ENCODE data around the gene PTPRE. TPM values are rescaled to one million over a fixed set of nuclear protein-coding genes. Genes with fewer than 3 reads are reported as not detected.

Gene PTPRE
- total RNA-seq, 2 donors from 2014 or later: 11.3 to 23.5 TPM

DNA sequence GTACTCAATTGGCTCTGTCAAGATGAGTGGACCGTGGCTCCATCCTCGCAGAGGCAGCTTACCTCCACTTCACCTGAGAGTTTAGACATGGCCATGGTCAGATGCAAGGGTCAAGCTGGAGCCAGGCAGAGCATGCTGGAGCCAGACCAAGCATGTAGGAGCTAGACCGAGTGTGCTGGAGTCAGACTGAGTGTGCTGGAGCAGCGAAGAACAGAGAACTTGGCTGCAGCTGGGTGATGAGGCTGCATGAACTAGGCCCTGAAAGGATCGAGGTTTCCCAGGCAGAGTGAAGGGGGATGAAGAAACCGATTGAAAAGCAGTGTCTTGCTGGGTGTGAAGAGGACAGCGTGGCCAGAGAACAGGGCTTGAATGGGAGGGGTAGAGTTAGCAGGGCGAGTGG lies 133.2 kb downstream of the PTPRE start:
- Histone ChIP-seq H3K36me3 (no peaks in the 10 kb centered on the region), H3K4me1 (peaks cover 0 to 24% of the 10 kb centered on the region in 2 donors), H3K27me3 (no peaks in the 10 kb centered on the region), H3K27ac (no peak overlapping the region), H3K4me3 (no peak overlapping the region), H3K9me3 (no peaks in the 10 kb centered on the region)
- no peak for DNase-seq (ENCODE audit: low spot score)
- TF ChIP-seq, protein P1, sequence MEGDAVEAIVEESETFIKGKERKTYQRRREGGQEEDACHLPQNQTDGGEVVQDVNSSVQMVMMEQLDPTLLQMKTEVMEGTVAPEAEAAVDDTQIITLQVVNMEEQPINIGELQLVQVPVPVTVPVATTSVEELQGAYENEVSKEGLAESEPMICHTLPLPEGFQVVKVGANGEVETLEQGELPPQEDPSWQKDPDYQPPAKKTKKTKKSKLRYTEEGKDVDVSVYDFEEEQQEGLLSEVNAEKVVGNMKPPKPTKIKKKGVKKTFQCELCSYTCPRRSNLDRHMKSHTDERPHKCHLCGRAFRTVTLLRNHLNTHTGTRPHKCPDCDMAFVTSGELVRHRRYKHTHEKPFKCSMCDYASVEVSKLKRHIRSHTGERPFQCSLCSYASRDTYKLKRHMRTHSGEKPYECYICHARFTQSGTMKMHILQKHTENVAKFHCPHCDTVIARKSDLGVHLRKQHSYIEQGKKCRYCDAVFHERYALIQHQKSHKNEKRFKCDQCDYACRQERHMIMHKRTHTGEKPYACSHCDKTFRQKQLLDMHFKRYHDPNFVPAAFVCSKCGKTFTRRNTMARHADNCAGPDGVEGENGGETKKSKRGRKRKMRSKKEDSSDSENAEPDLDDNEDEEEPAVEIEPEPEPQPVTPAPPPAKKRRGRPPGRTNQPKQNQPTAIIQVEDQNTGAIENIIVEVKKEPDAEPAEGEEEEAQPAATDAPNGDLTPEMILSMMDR (IDR thresholded peaks at IDR 0.05): no peak

DNA sequence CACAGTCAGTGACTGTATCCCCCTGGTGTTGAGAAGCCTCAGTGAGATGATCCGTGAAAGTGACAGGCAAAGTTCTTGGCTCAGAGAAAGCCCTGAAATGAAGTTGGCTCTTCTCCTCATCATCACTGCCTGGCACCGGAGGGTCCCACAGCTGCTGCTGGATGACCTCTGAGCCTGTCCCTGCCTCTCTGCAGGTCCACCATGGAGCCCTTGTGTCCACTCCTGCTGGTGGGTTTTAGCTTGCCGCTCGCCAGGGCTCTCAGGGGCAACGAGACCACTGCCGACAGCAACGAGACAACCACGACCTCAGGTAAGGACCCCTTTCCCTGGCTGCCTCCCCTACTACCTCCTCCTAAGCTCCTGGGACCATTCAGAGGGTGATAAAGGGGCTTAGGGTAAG lies 133.8 kb downstream of the PTPRE start:
- Histone ChIP-seq H3K27me3 (no peaks in the 10 kb centered on the region), H3K36me3 (no peaks in the 10 kb centered on the region)
- TF ChIP-seq, protein P1 (IDR thresholded peaks at IDR 0.05): no peak

DNA sequence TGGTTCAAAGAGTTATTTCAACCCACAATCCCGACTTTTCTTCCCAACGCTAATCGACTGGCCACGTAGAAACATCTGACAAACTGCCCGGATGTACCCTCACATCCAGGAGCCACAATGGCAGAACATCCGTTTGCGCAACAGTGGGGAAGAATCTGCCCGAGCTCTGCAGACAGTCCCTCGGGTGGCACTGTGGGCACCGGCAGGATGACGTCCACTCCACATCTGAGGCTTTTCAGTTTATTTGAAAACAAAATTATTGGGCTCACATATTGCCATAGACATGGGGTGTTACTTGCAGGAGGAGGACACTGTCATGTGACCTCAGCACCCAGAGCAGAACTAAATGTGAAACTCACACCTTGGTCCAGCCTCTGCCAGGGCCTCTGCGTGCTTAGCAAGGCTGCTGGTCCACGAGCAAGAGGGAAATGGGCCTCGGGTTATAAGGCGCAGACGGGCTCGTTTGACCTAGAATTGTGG lies 135.3 kb downstream of the PTPRE start:
- no peak for DNase-seq (ENCODE audit: low spot score)
- Histone ChIP-seq H3K36me3 (no peaks in the 10 kb centered on the region), H3K9me3 (no peaks in the 10 kb centered on the region)

More for the DNA sequence above, 133.8 kb downstream of the PTPRE start:
- Histone ChIP-seq H3K4me1 (peaks cover 0 to 24% of the 10 kb centered on the region in 2 donors), H3K4me3 (no peak overlapping the region), H3K27ac (no peak overlapping the region), H3K9me3 (no peaks in the 10 kb centered on the region)
- no peak for DNase-seq (ENCODE audit: low spot score)

DNA sequence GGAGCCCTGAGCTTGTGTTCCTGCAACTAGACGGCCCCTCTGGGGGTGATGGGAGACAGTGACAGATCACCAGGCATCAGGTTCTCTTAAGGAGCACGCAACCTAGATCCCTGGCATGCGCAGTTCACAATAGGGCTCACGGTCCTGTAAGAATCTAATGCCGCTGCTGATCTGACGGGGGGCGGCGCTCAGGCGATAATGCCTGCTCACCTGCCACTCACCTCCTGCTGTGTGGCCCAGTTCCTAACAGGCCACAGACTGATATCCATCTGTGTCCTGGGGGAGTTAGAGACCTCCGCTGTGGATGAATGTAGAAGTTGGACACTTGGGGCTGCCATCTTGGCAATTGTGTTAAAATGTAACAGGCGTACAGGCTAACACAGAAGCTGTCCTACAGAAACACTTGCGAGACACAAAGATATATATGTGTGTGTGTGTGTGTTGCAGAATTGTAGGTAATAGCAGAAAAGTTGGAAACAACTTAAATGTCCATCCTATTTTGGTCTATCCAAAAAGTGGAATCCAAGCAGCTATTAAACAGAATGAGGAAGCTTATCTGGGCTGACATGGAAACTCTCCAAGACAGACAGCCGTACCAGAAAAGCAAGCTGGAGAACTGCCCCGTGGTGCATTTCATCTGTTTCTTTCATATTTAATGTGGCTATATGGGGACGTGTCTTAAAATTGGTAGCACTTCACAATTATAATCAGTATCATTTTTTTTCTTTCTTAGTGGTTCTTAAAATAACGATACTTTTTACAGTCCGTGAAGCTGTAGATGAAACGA lies 136.5 kb downstream of the PTPRE start:
- DNase-seq (ENCODE audit: low spot score): no peak
- Histone ChIP-seq H3K4me1 (peaks cover 0 to 38% of the 10 kb centered on the region in 2 donors), H3K27me3 (no peaks in the 10 kb centered on the region), H3K4me3 (no peak overlapping the region), H3K27ac (no peak overlapping the region), H3K36me3 (no peaks in the 10 kb centered on the region), H3K9me3 (no peaks in the 10 kb centered on the region)
- TF ChIP-seq, protein P1 (IDR thresholded peaks at IDR 0.05): no peak

More for the DNA sequence above, 135.3 kb downstream of the PTPRE start:
- no peak overlapping the region for H3K27ac ChIP-seq
- TF ChIP-seq, protein P1 (IDR thresholded peaks at IDR 0.05): no peak
- H3K4me3 ChIP-seq: no peak overlapping the region
- H3K27me3 ChIP-seq: no peaks in the 10 kb centered on the region
- peaks cover 0 to 30% of the 10 kb centered on the region in 2 donors for H3K4me1 ChIP-seq

DNA sequence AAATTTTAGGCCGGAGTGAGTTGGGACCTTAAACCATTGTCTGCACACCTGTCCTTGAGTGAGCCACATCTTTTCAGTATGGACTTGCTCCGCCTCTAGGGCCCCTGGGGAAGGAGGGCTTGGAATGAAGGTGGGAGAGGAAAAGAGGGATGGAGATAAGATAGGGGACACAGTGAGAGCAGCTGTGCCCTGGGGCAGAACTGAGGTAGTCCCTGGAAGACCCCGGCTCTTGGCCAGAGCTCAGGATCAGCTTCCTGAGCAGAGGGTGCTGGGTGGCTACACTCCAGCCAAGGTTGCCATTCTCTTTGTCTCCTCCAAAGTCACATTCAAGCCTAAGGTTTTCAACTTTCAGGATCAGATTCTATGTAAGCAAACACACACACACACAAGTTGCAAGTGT lies 137.3 kb downstream of the PTPRE start:
- DNase-seq (ENCODE audit: low spot score): no peak
- TF ChIP-seq, protein P1 (IDR thresholded peaks at IDR 0.05): no peak
- Histone ChIP-seq H3K36me3 (no peaks in the 10 kb centered on the region), H3K9me3 (no peaks in the 10 kb centered on the region), H3K4me1 (peaks cover 0 to 46% of the 10 kb centered on the region in 2 donors), H3K27ac (no peak overlapping the region), H3K4me3 (no peak overlapping the region), H3K27me3 (no peaks in the 10 kb centered on the region)

Data from right atrium auricular region (tissue), 2 donors.